Astrocyte of the cerebellum (primary cell): ENCODE data around the gene IFI6.
"Not testable (repeated sequence)": the region's sequence is repeated elsewhere in the genome, so short reads cannot be mapped to it uniquely, and the experiment has no call there.

Source experiments
- DNase-seq: peaks from one replicate; pipeline ENCODE4 v3.0.0-alpha.2; 2011; ENCODE audit warnings: low read depth
- H3K4me3 ChIP-seq: 2 replicates; pipeline ENCODE4 v1.5.1; 2011; ENCODE audit warnings: mild to moderate bottlenecking, low read depth, low read length, moderate library complexity
- CTCF ChIP-seq: IDR thresholded peaks from 2 replicates; pipeline ENCODE4 v1.5.1; 2012; ENCODE audit warnings: low read length, low read depth, moderate library complexity, mild to moderate bottlenecking; ENCODE audit errors: missing control alignments
- in situ Hi-C: cut with HindIII; loops from 2 replicates; pipeline ENCODE4 v1.10.0; 2017; ENCODE audit warnings: low sequenced_read_pairs

The IFI6 gene

GRCh38 chr1:27622828-27623227 is 49.2 kb downstream of the IFI6 start:
- in situ Hi-C loops: no loop called here
- H3K4me3 ChIP-seq: no peak overlapping the region
- no peak for DNase-seq
- no peak for TF ChIP-seq CTCF

- H3K4me3 ChIP-seq: no peak overlapping the region
- no peak for TF ChIP-seq CTCF
- in situ Hi-C loops: no loop called here
- DNase-seq: no peak
Observed at GRCh38 chr1:27621051-27621920, 50.7 kb downstream of the IFI6 start.

- not testable (repeated sequence) for H3K4me3 ChIP-seq, DNase-seq
- in situ Hi-C loops: loop anchor here (5.0 kb wide), 1 partner anchor 208 kb away; no protein-coding TSS in a partner anchor
Observed at GRCh38 chr1:27619782-27620438, 52.1 kb downstream of the IFI6 start.

- H3K4me3 ChIP-seq: no peak overlapping the region
- in situ Hi-C loops: loop anchor here (5.0 kb wide), 1 partner anchor 206 kb away; no protein-coding TSS in a partner anchor
- no peak for TF ChIP-seq CTCF
- no peak for DNase-seq
Observed at GRCh38 chr1:27618341-27619082, 53.5 kb downstream of the IFI6 start.

- DNase-seq: no peak
- in situ Hi-C loops: loop anchor here (5.0 kb wide), 1 partner anchor 205 kb away; no protein-coding TSS in a partner anchor
- no peak overlapping the region for H3K4me3 ChIP-seq
- TF ChIP-seq CTCF: no peak
Observed at GRCh38 chr1:27617420-27617819, 54.6 kb downstream of the IFI6 start.

GRCh38 chr1:27616441-27616840 is 55.6 kb downstream of the IFI6 start:
- in situ Hi-C loops: loop anchor here (5.0 kb wide), 1 partner anchor 204 kb away; no protein-coding TSS in a partner anchor
- DNase-seq: no peak
- H3K4me3 ChIP-seq: no peak overlapping the region
- TF ChIP-seq CTCF: no peak
